GM18867 (cell line): Measurements from ENCODE around the gene LPP.

Source experiments
- ATAC-seq: cut with Tn5 transposase; IDR thresholded peaks from one replicate; pipeline ENCODE4 v1.9.1; 2021; ENCODE audit warnings: mild to moderate bottlenecking, moderate library complexity; ENCODE audit not compliant: unreplicated experiment

LPP gene

GRCh38 chr3:188294823-188295487 lies 141.0 kb downstream of the LPP start:
- no peak for ATAC-seq

GRCh38 chr3:188295876-188296275 lies 141.9 kb downstream of the LPP start:
- no peak for ATAC-seq

- no peak for ATAC-seq
Observed at GRCh38 chr3:188296761-188297612, 143.0 kb downstream of the LPP start.

GRCh38 chr3:188298585-188298984 lies 144.6 kb downstream of the LPP start:
- no peak for ATAC-seq

GRCh38 chr3:188299068-188299467 lies 145.1 kb downstream of the LPP start:
- no peak for ATAC-seq

GRCh38 chr3:188299708-188300107 lies 145.8 kb downstream of the LPP start:
- no peak for ATAC-seq

GRCh38 chr3:188301147-188301546 lies 147.2 kb downstream of the LPP start:
- no peak for ATAC-seq

GRCh38 chr3:188303286-188303799 lies 149.4 kb downstream of the LPP start:
- ATAC-seq, result no peak

GRCh38 chr3:188303823-188304222 lies 149.9 kb downstream of the LPP start:
- ATAC-seq, result no peak

- ATAC-seq, result no peak
Observed at GRCh38 chr3:188304501-188304900, 150.5 kb downstream of the LPP start.

GRCh38 chr3:188305220-188305619 lies 151.3 kb downstream of the LPP start:
- ATAC-seq, result no peak

- ATAC-seq, result no peak
Observed at GRCh38 chr3:188306435-188307005, 152.6 kb downstream of the LPP start.

- ATAC-seq, result peak; percentile 99
Observed at GRCh38 chr3:188309437-188310269, 155.7 kb downstream of the LPP start.

- no peak for ATAC-seq
Observed at GRCh38 chr3:188310270-188310710, 156.3 kb downstream of the LPP start.

- no peak for ATAC-seq
Observed at GRCh38 chr3:188315553-188315952, 161.6 kb downstream of the LPP start.

- no peak for ATAC-seq
Observed at GRCh38 chr3:188316021-188316722, 162.2 kb downstream of the LPP start.

GRCh38 chr3:188316723-188317070 lies 162.7 kb downstream of the LPP start:
- no peak for ATAC-seq

GRCh38 chr3:188319569-188319968 lies 165.6 kb downstream of the LPP start:
- no peak for ATAC-seq

GRCh38 chr3:188320757-188321156 lies 166.8 kb downstream of the LPP start:
- no peak for ATAC-seq

- no peak for ATAC-seq
Observed at GRCh38 chr3:188321258-188321657, 167.3 kb downstream of the LPP start.
